Suprapubic skin (tissue), 4 donors: ENCODE measurements around the gene PYGB. TPM values are rescaled to one million over a fixed set of nuclear protein-coding genes. Genes with fewer than 3 reads are reported as not detected.
A peak's percentile ranks its signal among the peaks of the same experiment; 100 is the strongest.

Source experiments
- DNase-seq, 2 donors: peaks; one replicate each; pipeline ENCODE4 v3.0.0-alpha.2; 2019; ENCODE audit warnings: low spot score in 2 of 2
- H3K27ac ChIP-seq: fragments of 200-600 bp; sonication (generic); one replicate; pipeline ENCODE4 v1.5.1; 2019
- H3K27me3 ChIP-seq: fragments of 200-600 bp; sonication (generic); one replicate; pipeline ENCODE4 v1.5.1; 2019
- H3K36me3 ChIP-seq: fragments of 200-600 bp; sonication (generic); one replicate; pipeline ENCODE4 v1.5.1; 2019
- H3K4me1 ChIP-seq: fragments of 200-600 bp; sonication (generic); one replicate; pipeline ENCODE4 v1.5.1; 2019
- H3K4me3 ChIP-seq: fragments of 200-600 bp; sonication (generic); one replicate; pipeline ENCODE4 v1.5.1; 2019; ENCODE audit warnings: mild to moderate bottlenecking
- H3K9me3 ChIP-seq: fragments of 200-600 bp; sonication (generic); one replicate; pipeline ENCODE4 v1.5.1; 2019
- EP300 ChIP-seq: sonication (generic); formaldehyde crosslinking; IDR thresholded peaks from one replicate; pipeline ENCODE4 v1.6.1; 2017; ENCODE audit warnings: antibody characterized with exemption
- POLR2A ChIP-seq, 2 donors: fragments of 450-650 bp; IDR thresholded peaks; one replicate each; pipeline ENCODE4 v1.6.1; 2017; ENCODE audit warnings: antibody characterized with exemption in 2 of 2, mild to moderate bottlenecking in 2 of 2, moderate library complexity in 2 of 2
- POLR2AphosphoS5 ChIP-seq, 3 donors: sonication (generic); formaldehyde crosslinking; IDR thresholded peaks; one replicate each; pipeline ENCODE4 v1.6.1; 2017; ENCODE audit warnings: antibody characterized with exemption in 3 of 3
- WGBS: methylation state at CpG from one replicate; pipeline ENCODE4 v1.1.5; 2018; 5-methylcytosine and 5-hydroxymethylcytosine counted together
- total RNA-seq, 4 donors: library from RNA; depleted of rRNA; stranded (reverse); fragments of >200 nt; gene quantifications; one replicate each; pipeline ENCODE4 v1.1.0, GENCODE V29; 2016
- TF ChIP-seq, protein P1 (sequence below), 2 donors: fragments of 200-600 bp in 1 of 2; fragments of 450-650 bp in 1 of 2; sonication (generic) in 1 of 2; IDR thresholded peaks; one replicate each; pipeline ENCODE4 v1.5.1; 2016 to 2019; ENCODE audit warnings: antibody characterized with exemption in 2 of 2, mild to moderate bottlenecking in 1 of 2, moderate library complexity in 1 of 2

The PYGB gene
- total RNA-seq, 4 donors from 2014 or later: 142 to 247 (median 198) TPM

DNA sequence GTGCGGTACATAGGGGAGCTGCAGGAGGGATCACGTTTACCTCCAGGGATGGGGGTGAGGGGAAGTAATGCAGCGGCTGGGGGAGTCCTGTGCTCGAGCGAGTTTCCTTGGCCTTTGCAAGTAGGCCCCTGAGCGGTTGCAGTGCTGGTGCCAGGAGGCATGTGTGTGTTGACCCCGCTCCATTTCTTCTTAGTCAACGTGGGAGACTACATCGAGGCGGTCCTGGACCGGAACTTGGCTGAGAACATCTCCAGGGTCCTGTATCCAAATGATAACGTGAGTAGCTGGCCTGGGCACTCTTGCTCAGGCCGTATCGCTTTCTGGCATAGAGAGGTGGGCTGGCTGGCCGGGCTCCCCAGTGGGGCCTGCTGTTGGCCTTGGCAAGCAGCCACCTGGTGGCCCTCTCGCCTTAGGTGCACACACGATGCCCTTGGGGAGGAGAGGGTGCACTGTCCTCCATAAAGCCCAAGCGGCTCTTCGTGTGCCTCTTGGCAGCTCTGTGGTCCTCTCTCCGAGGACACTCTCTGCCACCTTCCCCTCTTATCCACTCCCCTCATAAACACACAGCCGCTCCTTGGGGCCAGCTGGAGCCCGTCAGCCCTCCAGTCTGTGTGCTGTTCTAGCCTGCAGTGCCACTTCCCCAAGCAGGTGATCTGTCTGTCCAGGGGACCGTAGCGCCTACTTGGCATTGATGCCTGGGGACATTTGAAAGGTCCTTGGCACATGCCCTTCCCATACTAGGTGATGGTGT lies 29.3 kb downstream of the PYGB start:
- Histone ChIP-seq H3K27ac (no peak overlapping the region), H3K4me3 (no peak overlapping the region), H3K36me3 (peaks cover 86% of the 10 kb centered on the region), H3K27me3 (no peaks in the 10 kb centered on the region), H3K4me1 (peaks cover 30% of the 10 kb centered on the region), H3K9me3 (no peaks in the 10 kb centered on the region)
- TF ChIP-seq, protein P1, sequence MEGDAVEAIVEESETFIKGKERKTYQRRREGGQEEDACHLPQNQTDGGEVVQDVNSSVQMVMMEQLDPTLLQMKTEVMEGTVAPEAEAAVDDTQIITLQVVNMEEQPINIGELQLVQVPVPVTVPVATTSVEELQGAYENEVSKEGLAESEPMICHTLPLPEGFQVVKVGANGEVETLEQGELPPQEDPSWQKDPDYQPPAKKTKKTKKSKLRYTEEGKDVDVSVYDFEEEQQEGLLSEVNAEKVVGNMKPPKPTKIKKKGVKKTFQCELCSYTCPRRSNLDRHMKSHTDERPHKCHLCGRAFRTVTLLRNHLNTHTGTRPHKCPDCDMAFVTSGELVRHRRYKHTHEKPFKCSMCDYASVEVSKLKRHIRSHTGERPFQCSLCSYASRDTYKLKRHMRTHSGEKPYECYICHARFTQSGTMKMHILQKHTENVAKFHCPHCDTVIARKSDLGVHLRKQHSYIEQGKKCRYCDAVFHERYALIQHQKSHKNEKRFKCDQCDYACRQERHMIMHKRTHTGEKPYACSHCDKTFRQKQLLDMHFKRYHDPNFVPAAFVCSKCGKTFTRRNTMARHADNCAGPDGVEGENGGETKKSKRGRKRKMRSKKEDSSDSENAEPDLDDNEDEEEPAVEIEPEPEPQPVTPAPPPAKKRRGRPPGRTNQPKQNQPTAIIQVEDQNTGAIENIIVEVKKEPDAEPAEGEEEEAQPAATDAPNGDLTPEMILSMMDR (IDR thresholded peaks at IDR 0.05): no peak
- no peak for TF ChIP-seq POLR2A (IDR thresholded peaks at IDR 0.05)
- TF ChIP-seq EP300: no peak
- TF ChIP-seq POLR2AphosphoS5 (IDR thresholded peaks at IDR 0.05): no peak
- DNase-seq: peak; percentile 54 to 75
- 93% methylated on average over 12 of the region's 24 CpGs for WGBS

DNA sequence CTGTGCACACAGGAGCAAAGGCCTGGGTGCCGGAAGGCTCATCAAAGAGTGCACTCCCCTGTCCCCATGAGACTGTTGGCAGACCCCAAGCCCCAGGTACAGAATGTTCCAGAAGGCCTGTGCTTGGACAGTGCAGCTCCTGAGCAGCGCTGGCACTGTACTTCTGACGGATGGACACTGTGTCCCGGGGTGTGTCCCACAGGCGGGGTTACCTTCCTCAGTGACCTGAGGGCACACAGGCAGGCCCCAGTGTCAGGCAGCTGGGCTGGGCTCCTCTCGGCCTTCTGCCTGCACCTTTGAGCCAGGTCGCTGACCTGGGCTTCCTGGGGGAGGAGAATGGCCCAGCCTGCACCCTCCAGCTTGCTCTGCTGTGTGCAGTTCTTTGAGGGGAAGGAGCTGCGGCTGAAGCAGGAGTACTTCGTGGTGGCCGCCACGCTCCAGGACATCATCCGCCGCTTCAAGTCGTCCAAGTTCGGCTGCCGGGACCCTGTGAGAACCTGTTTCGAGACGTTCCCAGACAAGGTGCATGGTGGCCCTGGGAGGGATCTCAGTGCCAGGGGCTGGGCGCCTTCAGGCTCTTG lies 30.1 kb downstream of the PYGB start:
- Histone ChIP-seq H3K4me1 (peaks cover 22% of the 10 kb centered on the region), H3K4me3 (no peak overlapping the region), H3K9me3 (no peaks in the 10 kb centered on the region), H3K27me3 (no peaks in the 10 kb centered on the region), H3K36me3 (peaks cover 86% of the 10 kb centered on the region), H3K27ac (no peak overlapping the region)
- 82% methylated on average over 7 of the region's 19 CpGs for WGBS
- TF ChIP-seq, protein P1 (IDR thresholded peaks at IDR 0.05): no peak
- TF ChIP-seq POLR2A (IDR thresholded peaks at IDR 0.05) (no peak), EP300 (no peak), POLR2AphosphoS5 (IDR thresholded peaks at IDR 0.05) (no peak)
- peak; percentile 60 to 74 for DNase-seq

DNA sequence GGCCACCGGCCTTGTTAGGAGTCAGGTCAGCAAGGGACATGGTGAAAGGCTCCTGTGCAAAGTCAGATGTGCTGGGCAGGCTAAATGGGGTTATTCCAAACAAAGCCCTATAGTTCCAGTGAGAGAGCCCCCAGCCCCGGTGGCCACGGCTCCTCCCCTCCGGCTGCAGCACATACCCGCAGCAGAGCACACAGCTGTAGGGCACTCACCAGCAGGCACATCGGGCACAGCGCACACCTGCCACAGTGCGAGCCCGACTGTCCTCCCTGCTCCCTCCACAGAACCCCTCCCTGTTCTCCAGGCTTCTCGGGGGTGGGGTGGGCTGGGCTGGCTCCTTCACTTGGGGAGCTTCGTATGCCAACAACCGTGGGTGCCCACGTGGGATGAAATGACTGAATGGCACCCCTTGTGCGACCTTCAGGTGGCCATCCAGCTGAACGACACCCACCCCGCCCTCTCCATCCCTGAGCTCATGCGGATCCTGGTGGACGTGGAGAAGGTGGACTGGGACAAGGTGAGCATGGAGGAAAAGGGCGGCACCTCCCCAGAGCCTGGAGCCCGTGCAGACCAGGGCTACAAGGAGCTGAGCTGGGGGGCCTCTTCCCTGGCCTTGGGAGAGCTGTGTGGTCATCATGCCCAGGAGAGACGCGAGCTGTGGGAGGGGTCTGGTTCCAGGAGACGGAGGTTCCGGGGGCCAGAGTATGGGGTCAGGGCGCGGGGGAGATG lies 30.9 kb downstream of the PYGB start:
- 86% methylated on average over 11 of the region's 26 CpGs for WGBS
- no peak overlapping the region for H3K27ac ChIP-seq
- H3K27me3 ChIP-seq: no peaks in the 10 kb centered on the region
- peaks cover 15% of the 10 kb centered on the region for H3K4me1 ChIP-seq
- TF ChIP-seq POLR2A (IDR thresholded peaks at IDR 0.05) (no peak), POLR2AphosphoS5 (IDR thresholded peaks at IDR 0.05) (no peak), EP300 (no peak)
- TF ChIP-seq, protein P1 (IDR thresholded peaks at IDR 0.05): no peak
- peak; percentile 56 to 77 for DNase-seq
- no peaks in the 10 kb centered on the region for H3K9me3 ChIP-seq
- H3K36me3 ChIP-seq: peaks cover 91% of the 10 kb centered on the region
- no peak overlapping the region for H3K4me3 ChIP-seq

DNA sequence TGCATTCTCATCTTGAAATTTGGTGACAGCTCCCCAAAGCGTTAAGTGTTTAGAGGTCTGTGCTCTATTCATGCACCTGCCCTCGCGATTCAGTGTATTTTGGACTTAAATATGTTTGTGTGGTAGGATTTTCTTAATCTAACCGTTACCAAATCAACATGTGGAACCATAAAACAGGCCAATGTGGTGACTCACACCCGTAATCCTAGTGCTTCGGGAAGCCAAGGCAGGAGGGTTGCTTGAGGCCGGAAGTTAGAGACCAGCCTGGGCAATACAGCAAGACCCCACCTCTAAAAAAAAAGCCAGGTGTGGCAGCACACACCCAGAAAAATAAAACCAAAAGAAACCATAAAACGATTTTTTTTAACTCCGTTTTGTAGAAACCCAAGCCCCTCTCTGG lies 31.5 kb downstream of the PYGB start:
- Histone ChIP-seq H3K27me3 (no peaks in the 10 kb centered on the region), H3K4me3 (no peak overlapping the region), H3K27ac (no peak overlapping the region), H3K4me1 (peaks cover 9% of the 10 kb centered on the region), H3K9me3 (no peaks in the 10 kb centered on the region), H3K36me3 (peaks cover 95% of the 10 kb centered on the region)
- peak in 1 of 2 donors; percentile 26 for DNase-seq
- whole genome bisulfite sequencing: 73% methylated on average over 9 of the region's 9 CpGs
- no peak for TF ChIP-seq EP300
- TF ChIP-seq POLR2A (IDR thresholded peaks at IDR 0.05): no peak
- TF ChIP-seq POLR2AphosphoS5 (IDR thresholded peaks at IDR 0.05): no peak
- TF ChIP-seq, protein P1 (IDR thresholded peaks at IDR 0.05): no peak
